SK-N-SH treated with all-trans-retinoic acid at 6 μM for 48 hours (cell line): ENCODE data around the gene STK17B.

Experiments
- ARNTL ChIP-seq: fragments of 450-650 bp; formaldehyde crosslinking; IDR thresholded peaks from 2 replicates; pipeline ENCODE4 v1.5.0; 2020; ENCODE audit warnings: low read depth, mild to moderate bottlenecking, moderate library complexity, borderline replicate concordance
- ZNF565 ChIP-seq: fragments of 450-650 bp; formaldehyde crosslinking; conservative IDR thresholded peaks from 2 replicates; pipeline ENCODE4 v1.5.0; 2020; ENCODE audit warnings: low read depth, mild to moderate bottlenecking, moderate library complexity

- no peak for TF ChIP-seq ARNTL (CRISPR knock-in tag)
- no peak for TF ChIP-seq ZNF565 (CRISPR knock-in tag)
Observed at GRCh38 chr2:196101325-196101991, 69.9 kb downstream of the STK17B start.
